Measurements from ENCODE around the gene TPBG.

DNA sequence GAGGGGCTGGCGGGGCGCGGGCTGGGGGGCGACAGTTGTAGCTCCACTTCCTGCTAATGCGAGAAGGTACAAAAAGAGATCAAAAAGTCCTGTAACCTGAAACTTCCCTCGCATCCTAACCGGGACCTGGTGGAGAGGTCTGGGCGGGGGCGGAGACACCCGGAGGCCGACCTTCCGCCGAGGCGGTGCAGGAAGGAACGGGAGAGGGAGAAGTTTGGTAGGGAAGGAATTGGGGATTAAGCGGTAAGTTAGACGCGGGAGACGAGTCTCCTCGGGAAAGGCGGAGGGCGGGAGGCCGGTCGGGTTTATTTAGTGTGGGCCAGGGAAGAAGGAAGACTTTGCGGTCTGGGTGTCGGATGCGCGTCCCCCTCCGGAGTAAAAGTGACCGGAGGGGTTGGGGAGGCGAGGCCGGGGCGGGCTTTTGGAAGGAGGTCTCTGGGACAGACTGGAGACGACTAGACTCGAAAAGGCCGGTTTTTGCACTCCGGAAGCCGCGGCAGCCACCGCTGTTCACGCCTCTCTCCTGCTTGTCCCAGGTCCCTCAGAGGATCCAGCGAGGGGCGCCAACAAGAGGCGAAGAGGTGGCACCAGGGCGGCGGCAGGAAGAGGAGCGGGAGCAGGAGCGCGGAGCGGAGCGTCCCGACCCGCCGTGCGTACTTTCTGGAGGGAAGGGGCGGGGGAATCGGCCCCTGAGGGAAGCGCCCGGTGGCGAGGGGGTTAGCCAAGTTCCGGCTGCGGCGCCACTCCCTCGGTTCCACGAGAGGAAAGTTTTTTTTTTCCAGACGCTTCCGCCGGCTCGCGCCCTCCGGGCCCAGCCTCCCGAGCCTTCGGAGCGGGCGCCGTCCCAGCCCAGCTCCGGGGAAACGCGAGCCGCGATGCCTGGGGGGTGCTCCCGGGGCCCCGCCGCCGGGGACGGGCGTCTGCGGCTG, 734 bp downstream of the TPBG start:
- no peak for TF ChIP-seq POLR2A (IDR thresholded peaks at IDR 0.05; ENCODE audit: low read depth, low read length)
- TF ChIP-seq POLR2AphosphoS5 (IDR thresholded peaks at IDR 0.05; ENCODE audit: low read depth, low read length), result no peak

Data from GM12892 (cell line).